ENCODE results near the gene KRTAP5-9.
"Not testable (repeated sequence)": the region's sequence is repeated elsewhere in the genome, so short reads cannot be mapped to it uniquely, and the experiment has no call there.

KRTAP5-9 gene

DNA sequence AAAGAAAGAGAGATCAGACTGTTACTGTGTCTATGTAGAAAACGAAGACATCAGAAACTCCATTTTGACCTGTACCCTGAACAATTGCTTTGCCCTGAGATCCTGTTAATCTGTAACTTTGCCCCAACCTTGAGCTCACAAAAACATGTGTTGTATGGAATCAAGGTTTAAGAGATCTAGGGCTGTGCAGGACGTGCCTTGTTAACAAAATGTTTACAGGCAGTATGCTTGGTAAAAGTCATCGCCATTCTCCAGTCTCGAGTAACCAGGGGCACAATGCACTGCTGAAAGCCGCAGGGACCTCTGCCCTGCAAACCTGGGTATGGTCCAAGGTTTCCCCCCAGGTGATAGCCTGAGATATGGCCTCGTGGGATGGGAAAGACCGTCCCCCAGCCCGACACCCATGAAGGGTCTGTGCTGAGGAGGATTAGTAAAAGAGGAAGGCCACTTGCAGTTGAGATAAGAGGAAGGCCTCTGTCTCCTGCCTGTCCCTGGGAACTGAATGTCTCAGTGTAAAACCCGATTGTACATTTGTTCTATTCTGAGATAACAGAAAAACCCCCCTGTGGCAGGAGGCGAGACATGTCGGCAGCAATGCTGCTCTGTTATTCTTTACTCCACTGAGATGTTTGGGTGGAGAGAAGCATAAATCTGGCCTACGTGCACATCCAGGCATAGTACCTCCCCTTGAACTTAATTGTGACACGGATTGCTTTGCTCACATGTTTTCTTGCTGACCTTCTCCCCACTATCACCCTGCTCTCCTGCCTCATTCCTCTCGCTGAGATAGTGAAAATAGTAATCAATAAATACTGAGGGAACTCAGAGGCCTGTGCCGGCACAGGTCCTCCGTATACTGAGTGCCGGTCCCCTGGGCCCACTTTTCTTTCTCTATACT lies 13.3 kb upstream of the KRTAP5-9 start:
- not testable (repeated sequence) for DNase-seq

DNA sequence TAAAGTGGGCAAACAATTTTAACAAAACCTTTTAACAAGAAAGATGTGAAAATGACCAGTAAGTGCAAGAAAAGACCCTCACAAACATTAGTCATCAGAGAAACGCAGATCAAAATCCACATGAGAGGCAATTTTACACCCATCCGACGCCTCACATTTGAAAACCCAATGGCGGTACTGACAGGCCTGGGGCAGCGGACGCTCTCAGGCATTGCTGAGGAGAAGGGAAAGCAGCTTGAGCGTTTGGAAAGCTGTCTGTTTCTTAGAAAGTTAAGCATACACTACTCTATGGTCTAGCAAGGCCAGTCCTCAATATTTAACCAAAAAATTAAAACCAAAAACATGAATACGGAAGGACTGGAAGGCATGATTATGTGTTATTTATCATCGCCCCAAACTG lies 12.4 kb upstream of the KRTAP5-9 start:
- DNase-seq: no peak

GRCh38 chr11:71537537-71537936 lies 10.7 kb upstream of the KRTAP5-9 start:
- DNase-seq: no peak

- DNase-seq: not testable (repeated sequence)
Observed at GRCh38 chr11:71537977-71538665, 10.1 kb upstream of the KRTAP5-9 start, which contains the start of gene KRTAP5-8. KRTAP5-8 (plus strand) TSS chr11:71538025; CDS start chr11:71538056, 31 bp downstream.

- DNase-seq: no peak
Observed at GRCh38 chr11:71538666-71538990, 9.6 kb upstream of the KRTAP5-9 start.

GRCh38 chr11:71539017-71539416 lies 9.2 kb upstream of the KRTAP5-9 start:
- no peak for DNase-seq

DNA sequence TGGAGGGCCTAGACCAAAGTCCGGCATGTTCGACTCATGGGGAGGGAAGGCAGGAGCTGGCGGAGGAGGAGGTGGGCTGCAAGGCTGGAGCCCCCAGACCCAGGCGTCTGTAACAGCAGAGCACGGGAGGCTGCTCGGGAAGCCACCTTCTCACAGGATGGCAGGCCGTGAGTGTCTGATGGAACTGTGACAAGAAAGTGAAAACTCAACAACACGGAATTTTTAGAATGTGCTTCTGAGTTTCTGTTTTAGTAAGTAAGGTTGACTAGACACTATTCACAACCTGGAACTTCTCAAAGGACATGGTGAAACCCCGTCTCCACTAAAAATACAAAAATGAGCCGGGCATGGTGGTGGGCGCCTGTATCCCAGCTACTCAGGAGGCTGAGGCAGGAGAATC lies 8.2 kb upstream of the KRTAP5-9 start:
- DNase-seq: not testable (repeated sequence)

- not testable (repeated sequence) for DNase-seq
Observed at GRCh38 chr11:71540521-71541304, 7.5 kb upstream of the KRTAP5-9 start.

- DNase-seq: no peak
Observed at GRCh38 chr11:71542382-71542781, 5.8 kb upstream of the KRTAP5-9 start.

- DNase-seq: peak; percentile 3 to 56
Observed at GRCh38 chr11:71542879-71543777, 5.1 kb upstream of the KRTAP5-9 start.

DNA sequence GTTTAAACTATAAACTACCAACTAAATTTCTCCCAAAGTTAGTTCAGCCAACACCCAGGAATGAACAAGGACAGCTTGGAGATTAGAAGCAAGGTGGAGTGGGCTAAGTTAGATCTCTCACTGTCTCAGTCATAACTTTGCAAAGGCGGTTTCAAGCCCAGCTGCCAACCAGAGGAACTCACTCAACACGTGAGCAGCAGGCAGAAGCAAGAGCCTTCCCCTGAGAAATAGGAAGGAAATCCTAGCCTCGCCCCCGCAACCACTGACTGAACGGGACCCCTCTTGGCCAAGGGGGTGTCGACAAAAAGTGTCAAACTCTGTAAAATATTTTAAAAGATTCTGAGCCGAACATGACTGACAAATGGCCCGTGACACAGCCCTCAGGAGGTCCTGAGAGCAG lies 4.4 kb upstream of the KRTAP5-9 start:
- DNase-seq: peak; percentile 67 to 92

- no peak for DNase-seq
Observed at GRCh38 chr11:71544525-71545214, 3.5 kb upstream of the KRTAP5-9 start.

DNA sequence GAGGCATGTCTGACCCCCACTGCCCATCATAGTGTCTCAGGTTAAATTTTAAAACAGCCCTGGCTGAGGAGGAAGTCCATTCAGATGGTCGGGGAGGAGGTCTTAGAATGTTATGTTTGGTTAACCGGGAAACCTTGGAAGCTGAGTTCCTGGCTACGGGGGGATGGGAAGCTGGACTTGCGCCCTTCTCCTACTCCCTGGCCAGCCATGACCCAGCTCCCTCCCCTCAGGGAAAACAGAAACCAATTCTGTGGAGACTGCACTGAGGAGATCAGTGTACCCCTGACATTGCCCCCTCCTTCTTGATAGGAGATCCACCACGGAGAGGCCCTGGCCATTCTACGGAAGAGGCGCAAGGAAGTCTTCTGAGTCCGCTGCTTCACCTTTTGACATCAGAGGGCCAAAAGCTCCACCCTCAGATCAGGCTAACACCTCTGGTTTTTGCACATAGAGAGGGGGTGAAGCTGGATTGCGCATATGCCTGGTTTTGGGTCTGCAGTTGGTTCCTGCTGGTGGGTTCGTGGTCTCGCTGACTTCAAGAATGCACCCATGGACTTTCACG lies 2.7 kb upstream of the KRTAP5-9 start:
- no peak for DNase-seq

DNA sequence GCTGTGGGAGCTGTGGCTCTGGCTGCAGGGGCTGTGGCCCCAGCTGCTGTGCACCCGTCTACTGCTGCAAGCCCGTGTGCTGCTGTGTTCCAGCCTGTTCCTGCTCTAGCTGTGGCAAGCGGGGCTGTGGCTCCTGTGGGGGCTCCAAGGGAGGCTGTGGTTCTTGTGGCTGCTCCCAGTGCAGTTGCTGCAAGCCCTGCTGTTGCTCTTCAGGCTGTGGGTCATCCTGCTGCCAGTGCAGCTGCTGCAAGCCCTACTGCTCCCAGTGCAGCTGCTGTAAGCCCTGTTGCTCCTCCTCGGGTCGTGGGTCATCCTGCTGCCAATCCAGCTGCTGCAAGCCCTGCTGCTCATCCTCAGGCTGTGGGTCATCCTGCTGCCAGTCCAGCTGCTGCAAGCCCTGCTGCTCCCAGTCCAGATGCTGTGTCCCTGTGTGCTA lies 514 bp downstream of the KRTAP5-9 start:
- DNase-seq: no peak

DNA sequence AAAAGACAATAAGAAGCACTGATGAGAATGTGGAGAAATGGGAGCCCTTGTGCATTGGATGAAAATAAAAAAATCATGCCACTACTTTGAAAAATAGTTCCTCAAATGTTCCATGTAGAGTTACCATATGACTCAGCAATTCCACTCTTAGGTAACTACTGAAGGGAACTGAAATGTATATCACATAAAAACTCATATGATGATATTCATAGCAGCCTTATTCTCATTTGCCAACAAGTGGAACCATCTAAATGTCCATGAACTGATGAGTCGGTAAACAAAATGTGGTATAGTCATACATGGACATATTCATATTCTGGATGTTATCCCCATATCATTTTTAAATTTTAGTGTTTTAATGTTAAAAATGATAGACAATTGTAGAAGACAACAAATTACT lies 3.5 kb downstream of the KRTAP5-9 start:
- DNase-seq: peak; percentile 53 to 88

DNA sequence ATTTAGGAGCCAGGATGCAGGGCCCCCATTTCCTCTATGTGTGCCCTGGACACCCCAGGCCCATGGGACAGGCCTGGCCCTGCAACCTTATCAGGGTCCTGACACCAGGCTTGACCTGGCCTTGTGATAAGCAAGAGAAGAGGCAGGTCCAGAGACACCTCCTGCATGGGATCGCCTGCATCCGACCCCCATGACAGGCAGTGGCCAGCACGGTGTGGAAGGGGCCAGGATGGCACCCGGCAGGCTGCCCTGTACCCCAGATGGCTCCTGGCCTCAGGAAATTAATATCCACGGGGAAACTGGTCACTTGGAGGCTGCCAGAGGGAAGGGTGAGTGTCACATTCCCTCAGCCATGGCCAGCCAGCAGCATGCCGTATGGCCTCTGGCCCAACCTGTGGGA lies 6.8 kb downstream of the KRTAP5-9 start:
- no peak for DNase-seq

DNA sequence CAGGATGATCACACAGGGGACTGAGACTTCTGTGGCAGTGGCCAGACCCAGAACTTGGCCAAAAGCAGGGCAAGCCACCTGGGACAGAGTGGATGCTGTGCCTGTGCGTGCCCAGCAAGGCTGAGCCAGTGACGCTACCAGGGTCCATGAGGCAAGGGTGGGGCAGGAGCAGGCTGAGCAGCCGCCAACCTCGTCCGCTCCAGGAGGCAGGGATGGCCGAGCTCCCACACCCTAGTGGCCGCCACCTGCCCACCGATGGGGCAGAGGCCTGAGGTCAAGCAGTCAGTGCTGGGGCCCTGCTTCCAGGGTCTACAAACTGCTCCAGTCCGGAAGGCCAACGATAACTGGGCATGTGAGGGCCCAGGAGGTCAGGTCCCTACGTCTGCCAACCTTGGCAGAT lies 7.3 kb downstream of the KRTAP5-9 start:
- no peak for DNase-seq

- DNase-seq: no peak
Observed at GRCh38 chr11:71556018-71556417, 7.8 kb downstream of the KRTAP5-9 start.

GRCh38 chr11:71557257-71557656 lies 9.0 kb downstream of the KRTAP5-9 start:
- no peak for DNase-seq

DNA sequence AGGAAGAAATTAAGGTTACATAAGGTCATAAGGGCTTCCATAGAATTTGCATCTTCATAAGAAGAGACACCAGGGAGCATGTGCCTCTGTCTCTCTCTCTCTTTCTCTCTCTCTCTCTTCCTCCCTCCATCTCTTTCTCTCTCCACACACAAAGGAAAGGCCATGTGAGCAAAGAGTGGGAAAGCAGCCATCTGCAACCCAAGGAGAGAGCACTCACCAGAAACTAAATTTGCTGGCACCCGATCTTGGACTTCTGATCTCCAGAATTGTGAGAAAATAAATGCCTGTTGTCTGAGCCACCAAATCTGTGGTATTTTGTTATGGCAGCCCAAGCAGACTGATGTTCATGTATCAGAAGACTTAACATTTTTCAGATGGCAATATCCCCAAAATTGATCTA lies 10.8 kb downstream of the KRTAP5-9 start:
- no peak for DNase-seq

GRCh38 chr11:71562120-71562519 lies 13.9 kb downstream of the KRTAP5-9 start:
- DNase-seq: no peak
